Ishikawa (cell line): Measurements from ENCODE around the gene EEF1E1.

ENCODE experiments used
- CEBPB ChIP-seq: IDR thresholded peaks from 2 replicates; pipeline ENCODE4 v1.6.1; 2012
- CREB1 ChIP-seq: IDR thresholded peaks from 2 replicates; pipeline ENCODE4 v1.6.1; 2012; ENCODE audit warnings: low read depth
- EGR1 ChIP-seq: IDR thresholded peaks from 2 replicates; pipeline ENCODE4 v1.6.1; 2012
- EP300 ChIP-seq: IDR thresholded peaks from 2 replicates; pipeline ENCODE4 v1.6.1; 2012; ENCODE audit warnings: borderline replicate concordance
- FOXM1 ChIP-seq: IDR thresholded peaks from 2 replicates; pipeline ENCODE4 v1.6.1; 2012; ENCODE audit warnings: low read depth, borderline replicate concordance
- NFIC ChIP-seq: IDR thresholded peaks from 2 replicates; pipeline ENCODE4 v1.6.1; 2012
- RAD21 ChIP-seq: IDR thresholded peaks from 2 replicates; pipeline ENCODE4 v1.6.1; 2012; ENCODE audit warnings: low read depth
- TAF1 ChIP-seq: IDR thresholded peaks from 2 replicates; pipeline ENCODE4 v1.6.1; 2012; ENCODE audit warnings: low read depth, mild to moderate bottlenecking
- TCF12 ChIP-seq: IDR thresholded peaks from 2 replicates; pipeline ENCODE4 v1.6.1; 2012; ENCODE audit warnings: low read depth
- TEAD4 ChIP-seq: IDR thresholded peaks from 2 replicates; pipeline ENCODE4 v1.6.1; 2012
- YY1 ChIP-seq: IDR thresholded peaks from 2 replicates; pipeline ENCODE4 v1.6.1; 2012; ENCODE audit warnings: low read depth
- ZBTB7A ChIP-seq: IDR thresholded peaks from 2 replicates; pipeline ENCODE4 v1.6.1; 2012; ENCODE audit warnings: low read depth
- TF ChIP-seq, protein P1 (sequence below): IDR thresholded peaks from 2 replicates; pipeline ENCODE4 v1.6.1; 2012; ENCODE audit warnings: low read depth, mild to moderate bottlenecking
- TF ChIP-seq, protein P2 (sequence below): IDR thresholded peaks from 2 replicates; pipeline ENCODE4 v1.6.1; 2012
- TF ChIP-seq, protein P3 (sequence below): IDR thresholded peaks from 2 replicates; pipeline ENCODE4 v1.6.1; 2012

The EEF1E1 gene

DNA sequence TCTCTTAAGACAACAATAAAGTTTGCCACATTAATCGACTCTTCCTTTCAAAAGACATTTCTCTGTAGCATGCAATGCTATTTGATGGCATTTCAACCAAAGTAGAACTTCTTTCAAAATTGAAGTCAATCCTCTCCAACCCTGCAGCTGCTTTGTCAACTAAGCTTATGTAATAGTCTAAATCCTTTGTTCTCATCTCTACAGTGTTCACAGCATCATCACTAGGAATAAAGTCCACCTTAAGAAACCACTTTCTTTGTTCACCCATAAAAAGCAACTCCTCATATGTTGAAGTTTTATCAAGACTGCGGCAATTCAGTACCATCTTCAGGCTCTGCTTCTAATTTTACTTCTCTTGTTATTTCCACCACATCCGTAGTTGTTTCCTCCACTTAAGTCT is 26.6 kb downstream of the EEF1E1 start:
- TF ChIP-seq, protein P1, sequence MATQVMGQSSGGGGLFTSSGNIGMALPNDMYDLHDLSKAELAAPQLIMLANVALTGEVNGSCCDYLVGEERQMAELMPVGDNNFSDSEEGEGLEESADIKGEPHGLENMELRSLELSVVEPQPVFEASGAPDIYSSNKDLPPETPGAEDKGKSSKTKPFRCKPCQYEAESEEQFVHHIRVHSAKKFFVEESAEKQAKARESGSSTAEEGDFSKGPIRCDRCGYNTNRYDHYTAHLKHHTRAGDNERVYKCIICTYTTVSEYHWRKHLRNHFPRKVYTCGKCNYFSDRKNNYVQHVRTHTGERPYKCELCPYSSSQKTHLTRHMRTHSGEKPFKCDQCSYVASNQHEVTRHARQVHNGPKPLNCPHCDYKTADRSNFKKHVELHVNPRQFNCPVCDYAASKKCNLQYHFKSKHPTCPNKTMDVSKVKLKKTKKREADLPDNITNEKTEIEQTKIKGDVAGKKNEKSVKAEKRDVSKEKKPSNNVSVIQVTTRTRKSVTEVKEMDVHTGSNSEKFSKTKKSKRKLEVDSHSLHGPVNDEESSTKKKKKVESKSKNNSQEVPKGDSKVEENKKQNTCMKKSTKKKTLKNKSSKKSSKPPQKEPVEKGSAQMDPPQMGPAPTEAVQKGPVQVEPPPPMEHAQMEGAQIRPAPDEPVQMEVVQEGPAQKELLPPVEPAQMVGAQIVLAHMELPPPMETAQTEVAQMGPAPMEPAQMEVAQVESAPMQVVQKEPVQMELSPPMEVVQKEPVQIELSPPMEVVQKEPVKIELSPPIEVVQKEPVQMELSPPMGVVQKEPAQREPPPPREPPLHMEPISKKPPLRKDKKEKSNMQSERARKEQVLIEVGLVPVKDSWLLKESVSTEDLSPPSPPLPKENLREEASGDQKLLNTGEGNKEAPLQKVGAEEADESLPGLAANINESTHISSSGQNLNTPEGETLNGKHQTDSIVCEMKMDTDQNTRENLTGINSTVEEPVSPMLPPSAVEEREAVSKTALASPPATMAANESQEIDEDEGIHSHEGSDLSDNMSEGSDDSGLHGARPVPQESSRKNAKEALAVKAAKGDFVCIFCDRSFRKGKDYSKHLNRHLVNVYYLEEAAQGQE: no peak
- TF ChIP-seq RAD21 (no peak), TCF12 (no peak), EGR1 (no peak)

DNA sequence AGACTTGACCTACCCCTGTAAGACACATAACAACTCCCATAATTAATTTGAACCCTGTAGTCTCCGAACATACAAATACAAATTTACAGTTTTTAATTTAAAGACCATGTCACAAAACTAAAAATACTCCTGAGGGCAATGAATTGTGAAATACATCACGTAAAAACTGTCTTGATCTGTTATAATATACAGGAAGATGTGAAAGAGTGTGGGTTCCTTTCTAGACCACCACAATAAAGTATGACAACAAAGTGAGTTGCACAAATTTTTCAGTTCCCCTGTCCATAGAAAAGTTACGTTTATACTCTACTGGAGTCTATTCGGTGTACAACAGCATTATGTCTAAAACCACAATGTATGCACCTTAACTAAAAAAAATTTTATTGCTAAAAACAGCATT is 27.2 kb downstream of the EEF1E1 start:
- TF ChIP-seq ZBTB7A (no peak), TAF1 (no peak), TEAD4 (no peak), YY1 (no peak), RAD21 (no peak), TCF12 (no peak)
- TF ChIP-seq, protein P2, sequence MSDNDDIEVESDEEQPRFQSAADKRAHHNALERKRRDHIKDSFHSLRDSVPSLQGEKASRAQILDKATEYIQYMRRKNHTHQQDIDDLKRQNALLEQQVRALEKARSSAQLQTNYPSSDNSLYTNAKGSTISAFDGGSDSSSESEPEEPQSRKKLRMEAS: no peak

DNA sequence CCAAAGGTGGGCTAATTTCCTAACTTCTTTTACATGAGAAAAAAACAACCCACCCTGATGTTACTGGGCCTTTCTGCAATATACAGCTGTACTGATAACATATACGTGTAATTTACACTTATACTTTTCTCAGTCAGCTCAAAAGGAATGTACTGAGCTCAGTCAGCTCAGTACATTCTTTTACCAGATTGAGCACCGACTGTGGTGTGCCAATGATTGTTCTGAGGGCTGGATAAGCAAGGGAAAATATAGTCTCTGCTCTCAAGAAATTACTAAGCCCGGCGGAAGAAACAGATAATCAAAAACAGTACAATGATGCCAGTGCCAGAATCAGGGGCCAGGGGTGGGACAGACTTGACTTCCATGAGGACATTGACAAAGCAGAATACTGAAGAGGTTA is 28.1 kb downstream of the EEF1E1 start:
- TF ChIP-seq FOXM1 (no peak), TCF12 (no peak), TAF1 (no peak), EGR1 (no peak), RAD21 (no peak), CEBPB (no peak), EP300 (no peak), NFIC (no peak), CREB1 (no peak), YY1 (no peak), ZBTB7A (no peak), TEAD4 (no peak)
- TF ChIP-seq, protein P2: no peak
- TF ChIP-seq, protein P3, sequence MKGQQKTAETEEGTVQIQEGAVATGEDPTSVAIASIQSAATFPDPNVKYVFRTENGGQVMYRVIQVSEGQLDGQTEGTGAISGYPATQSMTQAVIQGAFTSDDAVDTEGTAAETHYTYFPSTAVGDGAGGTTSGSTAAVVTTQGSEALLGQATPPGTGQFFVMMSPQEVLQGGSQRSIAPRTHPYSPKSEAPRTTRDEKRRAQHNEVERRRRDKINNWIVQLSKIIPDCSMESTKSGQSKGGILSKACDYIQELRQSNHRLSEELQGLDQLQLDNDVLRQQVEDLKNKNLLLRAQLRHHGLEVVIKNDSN: no peak
- TF ChIP-seq, protein P1: no peak

DNA sequence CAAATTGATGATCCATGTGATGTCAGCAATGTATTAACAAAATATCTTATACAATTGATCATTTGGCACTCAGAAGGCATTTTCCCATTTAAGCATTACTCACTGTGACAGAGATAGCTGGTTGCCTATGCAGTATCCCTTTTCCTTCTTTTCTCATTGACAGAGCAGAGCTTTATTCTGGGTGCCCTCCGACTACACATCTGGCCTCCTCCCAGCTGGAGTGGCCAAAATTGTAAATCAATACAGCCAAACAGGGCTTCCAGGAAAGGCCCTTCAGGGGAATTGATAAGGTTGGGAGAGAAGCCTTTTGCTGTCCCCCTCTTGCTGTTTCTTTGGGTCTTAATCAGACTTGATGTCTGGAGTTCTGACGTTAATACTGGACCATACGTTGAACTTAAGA is 28.6 kb downstream of the EEF1E1 start:
- TF ChIP-seq FOXM1 (no peak), RAD21 (no peak), CEBPB (no peak), CREB1 (no peak), ZBTB7A (no peak), EP300 (no peak), TEAD4 (no peak), EGR1 (no peak), YY1 (no peak), TAF1 (no peak)
- TF ChIP-seq, protein P3: no peak

DNA sequence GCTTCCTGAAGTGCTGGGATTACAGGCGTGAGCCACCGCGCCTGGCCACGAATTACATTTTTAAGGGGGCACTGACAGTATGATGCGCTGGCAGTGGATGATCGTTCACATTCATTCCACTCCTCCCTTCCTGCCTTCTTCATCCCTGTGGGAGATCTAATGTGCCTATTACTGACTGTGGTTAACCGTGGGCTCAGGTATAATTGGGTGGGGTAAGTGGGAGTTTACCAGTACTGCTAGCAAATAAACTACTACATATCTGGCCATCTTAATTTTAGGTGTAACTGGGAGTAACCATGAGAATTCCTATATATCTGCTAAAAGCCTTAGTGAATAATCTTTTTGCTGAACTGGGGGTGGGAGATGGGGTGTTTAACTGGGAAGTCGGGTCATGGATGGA is 31.6 kb downstream of the EEF1E1 start:
- TF ChIP-seq, protein P1: no peak
- TF ChIP-seq CREB1: no peak
- no peak for TF ChIP-seq NFIC
- TF ChIP-seq TCF12: no peak
- no peak for TF ChIP-seq TAF1
